H9 (cell line): ENCODE data around the gene NEK5. TPM values are rescaled to one million over a fixed set of nuclear protein-coding genes. Genes with fewer than 3 reads are reported as not detected.

ENCODE experiments used
- DNase-seq: peaks from one replicate; pipeline ENCODE4 v3.0.0-alpha.2; 2017
- H2AFZ ChIP-seq: one replicate; pipeline ENCODE4 v1.6.1; 2013; ENCODE audit warnings: mild to moderate bottlenecking, low read length, control low read depth, moderate library complexity
- H2AK5ac ChIP-seq: 2 replicates; pipeline ENCODE4 v1.6.1; 2013; ENCODE audit warnings: low read length, control low read depth, mixed read lengths; ENCODE audit not compliant: insufficient read length
- H2BK120ac ChIP-seq: one replicate; pipeline ENCODE4 v1.6.1; 2013; ENCODE audit warnings: low read depth, mild to moderate bottlenecking, low read length, control low read depth, inconsistent platforms; ENCODE audit not compliant: poor library complexity, severe bottlenecking
- H2BK12ac ChIP-seq: 2 replicates; pipeline ENCODE4 v1.6.1; 2013; ENCODE audit warnings: low read length, control low read depth, mixed read lengths, low read depth; ENCODE audit not compliant: insufficient read length
- H2BK15ac ChIP-seq: 2 replicates; pipeline ENCODE4 v1.6.1; 2013; ENCODE audit warnings: low read depth, low read length, control low read depth
- H2BK20ac ChIP-seq: one replicate; pipeline ENCODE4 v1.6.1; 2013; ENCODE audit warnings: low read depth, mild to moderate bottlenecking, low read length, control low read depth, inconsistent platforms; ENCODE audit not compliant: poor library complexity, severe bottlenecking
- H2BK5ac ChIP-seq: 2 replicates; pipeline ENCODE4 v1.6.1; 2013; ENCODE audit warnings: low read length, control low read depth, mixed read lengths; ENCODE audit not compliant: insufficient read length
- H3K14ac ChIP-seq: 2 replicates; pipeline ENCODE4 v1.6.1; 2013; ENCODE audit warnings: low read length, control low read depth; ENCODE audit not compliant: insufficient read depth
- H3K18ac ChIP-seq: 2 replicates; pipeline ENCODE4 v1.6.1; 2013; ENCODE audit warnings: low read depth, mild to moderate bottlenecking, mixed read lengths, low read length, control low read depth; ENCODE audit not compliant: insufficient read length
- H3K23ac ChIP-seq: 2 replicates; pipeline ENCODE4 v1.6.1; 2013; ENCODE audit warnings: low read length, control low read depth, mixed read lengths, low read depth; ENCODE audit not compliant: insufficient read length
- H3K23me2 ChIP-seq: 2 replicates; pipeline ENCODE4 v1.6.1; 2013; ENCODE audit warnings: low read depth, mild to moderate bottlenecking, mixed read lengths, low read length, control low read depth; ENCODE audit not compliant: insufficient read length, poor library complexity, severe bottlenecking
- H3K27ac ChIP-seq: 2 replicates; pipeline ENCODE4 v1.5.1; 2013; ENCODE audit warnings: low read length, control low read depth, mixed read lengths, low read depth; ENCODE audit not compliant: insufficient read length
- H3K27me3 ChIP-seq: 2 replicates; pipeline ENCODE4 v1.6.1; 2013; ENCODE audit warnings: low read length, control low read depth, inconsistent platforms; ENCODE audit not compliant: insufficient read depth
- H3K4ac ChIP-seq: 2 replicates; pipeline ENCODE4 v1.6.1; 2013; ENCODE audit warnings: low read depth, mild to moderate bottlenecking, control low read depth, inconsistent platforms, low read length, moderate library complexity
- H3K4me1 ChIP-seq: 2 replicates; pipeline ENCODE4 v1.6.1; 2013; ENCODE audit warnings: low read length, control low read depth, inconsistent platforms; ENCODE audit not compliant: insufficient read depth
- H3K4me2 ChIP-seq: 2 replicates; pipeline ENCODE4 v1.6.1; 2013; ENCODE audit warnings: low read length, control low read depth, mixed read lengths; ENCODE audit not compliant: insufficient read length, insufficient read depth
- H3K56ac ChIP-seq: 2 replicates; pipeline ENCODE4 v1.6.1; 2013; ENCODE audit warnings: low read depth, mild to moderate bottlenecking, mixed read lengths, low read length, control low read depth; ENCODE audit not compliant: insufficient read length
- H3K79me1 ChIP-seq: 2 replicates; pipeline ENCODE4 v1.6.1; 2013; ENCODE audit warnings: low read depth, mild to moderate bottlenecking, moderate library complexity, low read length, control low read depth, inconsistent platforms; ENCODE audit not compliant: insufficient read depth, poor library complexity, severe bottlenecking
- H3K79me2 ChIP-seq: 2 replicates; pipeline ENCODE4 v1.6.1; 2013; ENCODE audit warnings: low read length, control low read depth, inconsistent platforms; ENCODE audit not compliant: insufficient read depth
- H3K9ac ChIP-seq: 2 replicates; pipeline ENCODE4 v1.6.1; 2013; ENCODE audit warnings: low read length, control low read depth, mixed read lengths; ENCODE audit not compliant: insufficient read length; ENCODE audit errors: extremely low read depth
- H3K9me3 ChIP-seq: one replicate; pipeline ENCODE4 v1.6.1; 2013; ENCODE audit warnings: low read depth, low read length, inconsistent platforms; ENCODE audit not compliant: control insufficient read depth
- H3T11ph ChIP-seq: one replicate; pipeline ENCODE4 v1.6.1; 2013; ENCODE audit warnings: mild to moderate bottlenecking, low read length, control low read depth, inconsistent platforms
- H4K20me1 ChIP-seq: one replicate; pipeline ENCODE4 v1.6.1; 2013; ENCODE audit not compliant: control insufficient read depth, insufficient read length, insufficient read depth
- H4K5ac ChIP-seq: 2 replicates; pipeline ENCODE4 v1.6.1; 2013; ENCODE audit warnings: low read depth, mild to moderate bottlenecking, mixed read lengths, low read length, control low read depth; ENCODE audit not compliant: insufficient read length
- H4K8ac ChIP-seq: replicated peaks from 2 replicates; pipeline ENCODE4 v1.6.1; 2013; ENCODE audit warnings: low read length, control low read depth, mixed read lengths, low read depth; ENCODE audit not compliant: insufficient read length
- H4K91ac ChIP-seq: 2 replicates; pipeline ENCODE4 v1.6.1; 2013; ENCODE audit warnings: low read depth, mild to moderate bottlenecking, moderate library complexity, mixed read lengths, low read length, control low read depth; ENCODE audit not compliant: insufficient read length
- H3K27ac Mint-ChIP-seq, 3 experiments: 2 replicates in 2 of 3; 3 replicates in 1 of 3; pipeline ENCODE4 v1.8.0; 2020 to 2021; ENCODE audit warnings: mixed read lengths in 3 of 3, mild to moderate bottlenecking in 1 of 3, moderate library complexity in 1 of 3
- H3K27me3 Mint-ChIP-seq: 2 replicates; pipeline ENCODE4 v1.8.0; 2021; ENCODE audit warnings: low read depth, mild to moderate bottlenecking, moderate library complexity, mixed read lengths
- H3K36me3 Mint-ChIP-seq, 3 experiments: 2 replicates in 2 of 3; 3 replicates in 1 of 3; pipeline ENCODE4 v1.8.0; 2020 to 2021; ENCODE audit warnings: low read depth in 3 of 3, mixed read lengths in 3 of 3; ENCODE audit not compliant: insufficient read depth in 1 of 3
- H3K4me1 Mint-ChIP-seq, 2 experiments: 2 replicates each; pipeline ENCODE4 v1.8.0; 2020; ENCODE audit warnings: mixed read lengths in 2 of 2
- H3K4me3 Mint-ChIP-seq, 2 experiments: 2 replicates in 1 of 2; 3 replicates in 1 of 2; pipeline ENCODE4 v1.8.0; 2020 to 2021; ENCODE audit warnings: mild to moderate bottlenecking in 2 of 2, mixed read lengths in 2 of 2, moderate library complexity in 1 of 2
- H3K9me3 Mint-ChIP-seq, 2 experiments: 2 replicates in 1 of 2; 3 replicates in 1 of 2; pipeline ENCODE4 v1.8.0; 2020; ENCODE audit warnings: mild to moderate bottlenecking in 2 of 2, mixed read lengths in 2 of 2, moderate library complexity in 1 of 2
- CTCF ChIP-seq: fragments of 200-600 bp; sonication (generic); conservative IDR thresholded peaks from 3 replicates; pipeline ENCODE4 v1.8.0; 2021; ENCODE audit warnings: antibody characterized with exemption, mild to moderate bottlenecking
- WGBS: extraction: QIAGEN DNeasy Blood & Tissue Kit; methylation state at CpG from one replicate; pipeline ENCODE4 v1.1.7; 2013; ENCODE audit warnings: missing lambda C conversion rate, low lambda C conversion rate, mixed read lengths; ENCODE audit not compliant: insufficient read length; ENCODE audit errors: extremely low coverage; 5-methylcytosine and 5-hydroxymethylcytosine counted together
- total RNA-seq: library from RNA; stranded (reverse); gene quantifications from 2 replicates; pipeline ENCODE4 v1.2.1, GENCODE V29; 2021

Gene NEK5
- total RNA-seq, 1 experiment from 2014 or later: 0.26 TPM

GRCh38 chr13:52036037-52036436 is 92.8 kb downstream of the NEK5 start:
- Histone ChIP-seq H3K27ac (no peak overlapping the region), H4K20me1 (no peaks in the 10 kb centered on the region), H4K5ac (no peak overlapping the region), H3K79me2 (no peaks in the 10 kb centered on the region), H3K4ac (no peak overlapping the region), H2BK15ac (no peak overlapping the region), H2BK20ac (no peak overlapping the region), H2AK5ac (no peak overlapping the region), H2AFZ (no peak overlapping the region), H3K23me2 (no peaks in the 10 kb centered on the region), H3K4me2 (no peak overlapping the region), H3K23ac (no peak overlapping the region), H4K91ac (no peak overlapping the region), H2BK120ac (no peak overlapping the region), H3K79me1 (no peaks in the 10 kb centered on the region), H3K9ac (no peak overlapping the region), H4K8ac (no peak overlapping the region), H3K9me3 (no peaks in the 10 kb centered on the region), H3K4me1 (no peaks in the 10 kb centered on the region), H3K14ac (no peak overlapping the region), H3K27me3 (no peaks in the 10 kb centered on the region; the same call in 1 of the 2 replicates), H2BK12ac (no peak overlapping the region), H2BK5ac (no peak overlapping the region), H3T11ph (no peak overlapping the region), H3K56ac (no peak overlapping the region), H3K18ac (no peak overlapping the region)
- Mint-ChIP-seq H3K27ac (peak overlapping the region in 1 of 3 experiments; percentile 49; a peak in 1 of 7 replicates), H3K36me3 (peaks cover 0 to 4% (median 4%) of the 10 kb centered on the region in 3 experiments; a peak in 2 of 7 replicates), H3K4me3 (no peak overlapping the region), H3K4me1 (0 out of 4 replicates have a peak, but pooled peaks cover 2% of the 10 kb centered on the region in 2 experiments), H3K9me3 (no peaks in the 10 kb centered on the region), H3K27me3 (no peaks in the 10 kb centered on the region)
- no peak for DNase-seq
- WGBS: no CpG with 5 or more reads among the region's 1 CpG
- no peak for TF ChIP-seq CTCF
